ENCODE results near the gene SLC6A1.

Gene SLC6A1

DNA sequence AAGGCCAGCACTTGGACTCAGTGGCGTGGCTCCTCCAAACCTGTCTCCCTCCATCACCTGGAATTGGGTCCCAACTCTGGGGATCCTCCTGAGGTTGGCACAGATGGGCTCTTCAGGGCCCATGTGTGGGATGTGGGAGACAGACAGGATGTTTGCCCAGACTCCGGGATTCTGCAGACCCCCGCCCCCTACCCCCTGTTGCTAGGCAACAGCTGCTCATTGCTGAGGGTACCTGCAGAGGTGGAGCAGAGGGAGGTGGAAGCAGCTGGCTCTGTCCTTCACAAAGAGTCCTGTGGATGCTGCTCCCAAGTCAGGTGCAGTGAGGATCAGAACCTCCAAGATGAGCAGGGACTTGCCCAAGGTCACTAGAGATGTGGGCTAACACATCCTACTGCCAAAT is 40.0 kb upstream of the SLC6A1 start:
- H2AFZ ChIP-seq = no peak overlapping the region
- no peaks in the 10 kb centered on the region for H3K27me3 ChIP-seq (ENCODE audit: control insufficient read depth, insufficient read depth, low read length)
- H3K9ac ChIP-seq = no peak overlapping the region
- TF ChIP-seq, protein P1, sequence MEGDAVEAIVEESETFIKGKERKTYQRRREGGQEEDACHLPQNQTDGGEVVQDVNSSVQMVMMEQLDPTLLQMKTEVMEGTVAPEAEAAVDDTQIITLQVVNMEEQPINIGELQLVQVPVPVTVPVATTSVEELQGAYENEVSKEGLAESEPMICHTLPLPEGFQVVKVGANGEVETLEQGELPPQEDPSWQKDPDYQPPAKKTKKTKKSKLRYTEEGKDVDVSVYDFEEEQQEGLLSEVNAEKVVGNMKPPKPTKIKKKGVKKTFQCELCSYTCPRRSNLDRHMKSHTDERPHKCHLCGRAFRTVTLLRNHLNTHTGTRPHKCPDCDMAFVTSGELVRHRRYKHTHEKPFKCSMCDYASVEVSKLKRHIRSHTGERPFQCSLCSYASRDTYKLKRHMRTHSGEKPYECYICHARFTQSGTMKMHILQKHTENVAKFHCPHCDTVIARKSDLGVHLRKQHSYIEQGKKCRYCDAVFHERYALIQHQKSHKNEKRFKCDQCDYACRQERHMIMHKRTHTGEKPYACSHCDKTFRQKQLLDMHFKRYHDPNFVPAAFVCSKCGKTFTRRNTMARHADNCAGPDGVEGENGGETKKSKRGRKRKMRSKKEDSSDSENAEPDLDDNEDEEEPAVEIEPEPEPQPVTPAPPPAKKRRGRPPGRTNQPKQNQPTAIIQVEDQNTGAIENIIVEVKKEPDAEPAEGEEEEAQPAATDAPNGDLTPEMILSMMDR (IDR thresholded peaks at IDR 0.05) = no peak
- no peaks in the 10 kb centered on the region for H3K4me1 ChIP-seq
- no peak overlapping the region for H3K4me3 ChIP-seq (ENCODE audit: low read depth, low read length)
- H3K36me3 ChIP-seq (ENCODE audit: control insufficient read depth, insufficient read depth, low read length) = no peaks in the 10 kb centered on the region
- H3K4me2 ChIP-seq (ENCODE audit: low read length) = no peak overlapping the region
- no peak overlapping the region for H3K27ac ChIP-seq
- H3K79me2 ChIP-seq = no peaks in the 10 kb centered on the region
- no peaks in the 10 kb centered on the region for H3K9me3 ChIP-seq (ENCODE audit: control insufficient read depth, low read length)

DNA sequence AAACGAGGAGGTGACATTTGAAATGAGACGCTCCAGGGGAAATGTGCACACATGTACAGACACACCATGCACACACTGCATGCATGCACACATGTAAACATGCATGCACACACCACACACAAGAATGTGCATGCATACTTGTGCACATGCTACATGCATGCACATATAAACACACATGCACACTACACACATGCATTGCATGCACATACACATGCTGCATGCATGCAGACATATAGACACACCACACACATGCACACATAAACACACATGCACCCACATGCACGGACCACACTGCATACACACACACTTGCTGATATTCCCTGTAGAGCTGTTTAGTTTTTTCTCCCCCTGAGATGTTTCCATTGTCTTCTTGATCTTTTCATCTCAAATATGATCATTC is 37.8 kb upstream of the SLC6A1 start:
- TF ChIP-seq, protein P1 (IDR thresholded peaks at IDR 0.05) = no peak
- Histone ChIP-seq H3K4me1 (no peaks in the 10 kb centered on the region), H3K27me3 (ENCODE audit: control insufficient read depth, insufficient read depth, low read length) (no peaks in the 10 kb centered on the region), H3K9me3 (ENCODE audit: control insufficient read depth, low read length) (no peaks in the 10 kb centered on the region), H3K4me3 (ENCODE audit: low read depth, low read length) (no peak overlapping the region), H3K9ac (no peak overlapping the region), H3K36me3 (ENCODE audit: control insufficient read depth, insufficient read depth, low read length) (no peaks in the 10 kb centered on the region), H3K79me2 (no peaks in the 10 kb centered on the region), H3K27ac (no peak overlapping the region), H2AFZ (no peak overlapping the region), H3K4me2 (ENCODE audit: low read length) (no peak overlapping the region)

DNA sequence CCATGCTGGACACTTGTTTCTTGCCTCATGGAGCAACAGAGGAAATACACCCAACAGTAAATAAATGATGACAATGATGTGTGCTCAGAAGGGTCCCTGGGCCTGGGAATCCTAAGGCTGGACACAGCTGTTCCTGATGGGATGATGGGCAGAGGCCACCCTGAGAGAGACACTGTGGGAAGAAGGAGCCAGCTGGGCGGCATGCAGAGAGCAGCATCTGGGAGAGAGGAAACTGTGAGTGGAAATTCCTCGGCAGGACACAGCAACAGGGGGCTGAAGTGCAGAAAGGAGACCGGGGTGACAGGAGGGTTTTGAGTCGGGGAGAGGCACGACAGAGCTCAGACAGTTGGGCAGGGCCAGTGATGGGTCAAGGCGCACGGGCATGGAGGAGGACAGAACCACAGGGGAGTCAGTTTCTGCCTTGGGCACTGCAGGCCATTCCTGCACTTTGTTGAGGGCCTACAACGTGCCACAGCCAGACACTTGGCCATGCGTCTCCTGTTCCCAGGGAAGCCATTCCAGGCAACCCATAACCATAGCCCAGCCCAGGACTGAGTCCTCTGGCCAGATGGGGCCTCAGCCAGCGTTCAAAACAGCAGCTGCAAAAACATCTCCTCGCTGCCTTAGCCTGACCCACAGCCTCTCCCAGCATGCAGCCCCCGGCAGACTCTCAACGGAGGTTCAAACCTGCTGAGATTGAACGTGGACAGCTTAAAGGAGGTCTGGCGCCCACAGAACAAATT is 36.7 kb upstream of the SLC6A1 start:
- Histone ChIP-seq H3K9me3 (ENCODE audit: control insufficient read depth, low read length) (no peaks in the 10 kb centered on the region), H3K27ac (no peak overlapping the region), H3K79me2 (no peaks in the 10 kb centered on the region), H3K36me3 (ENCODE audit: control insufficient read depth, insufficient read depth, low read length) (no peaks in the 10 kb centered on the region), H3K4me1 (no peaks in the 10 kb centered on the region), H2AFZ (no peak overlapping the region), H3K4me3 (ENCODE audit: low read depth, low read length) (no peak overlapping the region), H3K27me3 (ENCODE audit: control insufficient read depth, insufficient read depth, low read length) (no peaks in the 10 kb centered on the region), H3K9ac (no peak overlapping the region), H3K4me2 (ENCODE audit: low read length) (no peak overlapping the region)
- TF ChIP-seq, protein P1 (IDR thresholded peaks at IDR 0.05) = no peak

DNA sequence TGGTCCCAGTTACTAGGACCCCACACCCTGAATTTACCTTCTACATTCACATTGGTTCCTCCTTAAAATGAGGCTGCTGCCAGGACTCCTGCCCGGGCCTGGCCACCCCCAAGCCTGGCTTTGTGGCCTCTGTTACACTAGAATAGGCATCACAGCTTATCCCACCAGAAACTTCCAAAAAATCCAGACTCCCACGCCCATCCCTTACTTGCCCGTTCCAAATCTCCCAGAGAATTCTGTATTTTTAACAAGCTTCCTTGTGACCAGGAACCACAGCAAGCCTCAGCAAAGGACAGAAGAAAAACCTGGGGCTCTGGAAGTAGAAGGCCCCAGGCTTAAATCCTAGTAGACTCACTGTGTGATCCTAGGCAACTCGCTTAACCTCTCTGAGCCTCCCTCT is 36.0 kb upstream of the SLC6A1 start:
- Histone ChIP-seq H3K27ac (no peak overlapping the region), H3K4me1 (no peaks in the 10 kb centered on the region), H3K4me2 (ENCODE audit: low read length) (no peak overlapping the region), H3K9me3 (ENCODE audit: control insufficient read depth, low read length) (no peaks in the 10 kb centered on the region), H3K27me3 (ENCODE audit: control insufficient read depth, insufficient read depth, low read length) (no peaks in the 10 kb centered on the region), H3K36me3 (ENCODE audit: control insufficient read depth, insufficient read depth, low read length) (no peaks in the 10 kb centered on the region), H2AFZ (no peak overlapping the region), H3K79me2 (no peaks in the 10 kb centered on the region), H3K4me3 (ENCODE audit: low read depth, low read length) (no peak overlapping the region), H3K9ac (no peak overlapping the region)
- TF ChIP-seq, protein P1 (IDR thresholded peaks at IDR 0.05) = no peak

DNA sequence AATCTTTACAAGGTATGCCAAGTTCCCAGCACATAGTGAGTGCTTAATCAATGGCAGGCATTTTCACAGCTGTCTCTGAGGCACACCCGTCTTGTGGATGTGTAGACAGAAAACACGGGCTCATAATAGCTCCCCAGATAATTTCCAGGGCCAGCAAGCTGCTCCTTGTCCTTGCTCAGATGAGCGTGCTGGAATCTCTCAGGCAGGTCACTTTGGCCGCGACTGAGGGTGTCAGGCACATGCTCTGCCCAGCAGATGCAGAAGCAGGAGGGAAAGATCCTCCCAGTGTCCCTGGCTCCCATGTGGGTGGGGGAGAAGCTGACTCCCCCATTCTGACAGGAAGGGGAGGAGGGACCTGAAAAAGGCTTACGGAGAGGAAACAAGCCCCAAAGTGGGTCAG is 35.6 kb upstream of the SLC6A1 start:
- no peaks in the 10 kb centered on the region for H3K79me2 ChIP-seq
- no peaks in the 10 kb centered on the region for H3K36me3 ChIP-seq (ENCODE audit: control insufficient read depth, insufficient read depth, low read length)
- H3K27ac ChIP-seq = no peak overlapping the region
- no peaks in the 10 kb centered on the region for H3K9me3 ChIP-seq (ENCODE audit: control insufficient read depth, low read length)
- no peak overlapping the region for H3K9ac ChIP-seq
- H2AFZ ChIP-seq = no peak overlapping the region
- no peaks in the 10 kb centered on the region for H3K4me1 ChIP-seq
- H3K4me3 ChIP-seq (ENCODE audit: low read depth, low read length) = no peak overlapping the region
- no peaks in the 10 kb centered on the region for H3K27me3 ChIP-seq (ENCODE audit: control insufficient read depth, insufficient read depth, low read length)
- TF ChIP-seq, protein P1 (IDR thresholded peaks at IDR 0.05) = no peak
- H3K4me2 ChIP-seq (ENCODE audit: low read length) = no peak overlapping the region
